Measurements from ENCODE around the gene ARHGAP28. TPM values are rescaled to one million over a fixed set of nuclear protein-coding genes. Genes with fewer than 3 reads are reported as not detected.
A peak's percentile ranks its signal among the peaks of the same experiment; 100 is the strongest.

ARHGAP28 gene
- polyA plus RNA-seq, 2 donors: 0.57 to 0.69 TPM

GRCh38 chr18:6782861-6783260 lies 53.3 kb downstream of the ARHGAP28 start:
- Histone ChIP-seq H3K36me3 (ENCODE audit: control insufficient read depth in 2 of 2, insufficient read depth in 2 of 2, low read length in 1 of 2) (no peaks in the 10 kb centered on the region), H3K4me3 (ENCODE audit: low read depth in 1 of 2, low read length in 2 of 2) (no peak overlapping the region), H3K27me3 (ENCODE audit: control insufficient read depth in 1 of 2, insufficient read depth in 2 of 2, low read length in 2 of 2) (no peaks in the 10 kb centered on the region), H3K27ac (ENCODE audit: low read depth in 2 of 2, low read length in 1 of 2) (peak overlapping the region in 1 of 2 donors; percentile 7), H3K4me1 (ENCODE audit: control insufficient read depth in 2 of 2, insufficient read depth in 2 of 2, low read length in 1 of 2) (peaks cover 0 to 6% of the 10 kb centered on the region in 2 donors), H3K9me3 (ENCODE audit: control insufficient read depth in 2 of 2, insufficient read depth in 1 of 2, low read depth in 1 of 2, low read length in 1 of 2) (no peaks in the 10 kb centered on the region)
- WGBS, 2 donors: 70 to 85% methylated on average over 1 of the region's 1 CpG

- H3K36me3 ChIP-seq (ENCODE audit: control insufficient read depth in 2 of 2, insufficient read depth in 2 of 2, low read length in 1 of 2): no peaks in the 10 kb centered on the region
- 83% methylated on average over 6 of the region's 6 CpGs for WGBS, 2 donors
- H3K4me1 ChIP-seq (ENCODE audit: control insufficient read depth in 2 of 2, insufficient read depth in 2 of 2, low read length in 1 of 2): peaks cover 0 to 6% of the 10 kb centered on the region in 2 donors
- no peak overlapping the region for H3K27ac ChIP-seq (ENCODE audit: low read depth in 2 of 2, low read length in 1 of 2)
- H3K4me3 ChIP-seq (ENCODE audit: low read depth in 1 of 2, low read length in 2 of 2): no peak overlapping the region
- no peaks in the 10 kb centered on the region for H3K27me3 ChIP-seq (ENCODE audit: control insufficient read depth in 1 of 2, insufficient read depth in 2 of 2, low read length in 2 of 2)
- H3K9me3 ChIP-seq (ENCODE audit: control insufficient read depth in 2 of 2, insufficient read depth in 1 of 2, low read depth in 1 of 2, low read length in 1 of 2): no peaks in the 10 kb centered on the region
Measured at GRCh38 chr18:6784046-6784445, 54.5 kb downstream of the ARHGAP28 start.

GRCh38 chr18:6785001-6785400 lies 55.5 kb downstream of the ARHGAP28 start:
- Histone ChIP-seq H3K4me3 (ENCODE audit: low read depth in 1 of 2, low read length in 2 of 2) (no peak overlapping the region), H3K4me1 (ENCODE audit: control insufficient read depth in 2 of 2, insufficient read depth in 2 of 2, low read length in 1 of 2) (peaks cover 0 to 6% of the 10 kb centered on the region in 2 donors), H3K27me3 (ENCODE audit: control insufficient read depth in 1 of 2, insufficient read depth in 2 of 2, low read length in 2 of 2) (no peaks in the 10 kb centered on the region), H3K9me3 (ENCODE audit: control insufficient read depth in 2 of 2, insufficient read depth in 1 of 2, low read depth in 1 of 2, low read length in 1 of 2) (no peaks in the 10 kb centered on the region), H3K36me3 (ENCODE audit: control insufficient read depth in 2 of 2, insufficient read depth in 2 of 2, low read length in 1 of 2) (no peaks in the 10 kb centered on the region), H3K27ac (ENCODE audit: low read depth in 2 of 2, low read length in 1 of 2) (no peak overlapping the region)
- 51 to 63% methylated on average over 2 of the region's 2 CpGs for WGBS, 2 donors

GRCh38 chr18:6785411-6785810 lies 55.9 kb downstream of the ARHGAP28 start:
- H3K27me3 ChIP-seq (ENCODE audit: control insufficient read depth in 1 of 2, insufficient read depth in 2 of 2, low read length in 2 of 2): no peaks in the 10 kb centered on the region
- WGBS, 2 donors: 81 to 86% methylated on average over 3 of the region's 3 CpGs
- no peaks in the 10 kb centered on the region for H3K36me3 ChIP-seq (ENCODE audit: control insufficient read depth in 2 of 2, insufficient read depth in 2 of 2, low read length in 1 of 2)

GRCh38 chr18:6792391-6792790 lies 62.9 kb downstream of the ARHGAP28 start:
- Histone ChIP-seq H3K9me3 (ENCODE audit: control insufficient read depth in 2 of 2, insufficient read depth in 1 of 2, low read depth in 1 of 2, low read length in 1 of 2) (no peaks in the 10 kb centered on the region), H3K4me3 (ENCODE audit: low read depth in 1 of 2, low read length in 2 of 2) (no peak overlapping the region), H3K27me3 (ENCODE audit: control insufficient read depth in 1 of 2, insufficient read depth in 2 of 2, low read length in 2 of 2) (no peaks in the 10 kb centered on the region), H3K36me3 (ENCODE audit: control insufficient read depth in 2 of 2, insufficient read depth in 2 of 2, low read length in 1 of 2) (no peaks in the 10 kb centered on the region), H3K4me1 (ENCODE audit: control insufficient read depth in 2 of 2, insufficient read depth in 2 of 2, low read length in 1 of 2) (no peaks in the 10 kb centered on the region), H3K27ac (ENCODE audit: low read depth in 2 of 2, low read length in 1 of 2) (no peak overlapping the region)
- 84 to 88% methylated on average over 5 of the region's 5 CpGs for WGBS, 2 donors

More at GRCh38 chr18:6785411-6785810, 55.9 kb downstream of the ARHGAP28 start:
- H3K9me3 ChIP-seq (ENCODE audit: control insufficient read depth in 2 of 2, insufficient read depth in 1 of 2, low read depth in 1 of 2, low read length in 1 of 2): no peaks in the 10 kb centered on the region
- no peak overlapping the region for H3K4me3 ChIP-seq (ENCODE audit: low read depth in 1 of 2, low read length in 2 of 2)
- no peak overlapping the region for H3K27ac ChIP-seq (ENCODE audit: low read depth in 2 of 2, low read length in 1 of 2)
- H3K4me1 ChIP-seq (ENCODE audit: control insufficient read depth in 2 of 2, insufficient read depth in 2 of 2, low read length in 1 of 2): peaks cover 0 to 6% of the 10 kb centered on the region in 2 donors

- 86 to 87% methylated on average over 5 of the region's 5 CpGs for WGBS, 2 donors
- no peaks in the 10 kb centered on the region for H3K4me1 ChIP-seq (ENCODE audit: control insufficient read depth in 2 of 2, insufficient read depth in 2 of 2, low read length in 1 of 2)
- H3K36me3 ChIP-seq (ENCODE audit: control insufficient read depth in 2 of 2, insufficient read depth in 2 of 2, low read length in 1 of 2): no peaks in the 10 kb centered on the region
- no peak overlapping the region for H3K4me3 ChIP-seq (ENCODE audit: low read depth in 1 of 2, low read length in 2 of 2)
- H3K9me3 ChIP-seq (ENCODE audit: control insufficient read depth in 2 of 2, insufficient read depth in 1 of 2, low read depth in 1 of 2, low read length in 1 of 2): no peaks in the 10 kb centered on the region
- no peak overlapping the region for H3K27ac ChIP-seq (ENCODE audit: low read depth in 2 of 2, low read length in 1 of 2)
- H3K27me3 ChIP-seq (ENCODE audit: control insufficient read depth in 1 of 2, insufficient read depth in 2 of 2, low read length in 2 of 2): no peaks in the 10 kb centered on the region
Measured at GRCh38 chr18:6793455-6793854, 63.9 kb downstream of the ARHGAP28 start.

GRCh38 chr18:6793986-6794385 lies 64.5 kb downstream of the ARHGAP28 start:
- H3K36me3 ChIP-seq (ENCODE audit: control insufficient read depth in 2 of 2, insufficient read depth in 2 of 2, low read length in 1 of 2): no peaks in the 10 kb centered on the region
- no peaks in the 10 kb centered on the region for H3K9me3 ChIP-seq (ENCODE audit: control insufficient read depth in 2 of 2, insufficient read depth in 1 of 2, low read depth in 1 of 2, low read length in 1 of 2)

GRCh38 chr18:6795307-6795706 lies 65.8 kb downstream of the ARHGAP28 start:
- no peaks in the 10 kb centered on the region for H3K4me1 ChIP-seq (ENCODE audit: control insufficient read depth in 2 of 2, insufficient read depth in 2 of 2, low read length in 1 of 2)
- H3K27ac ChIP-seq (ENCODE audit: low read depth in 2 of 2, low read length in 1 of 2): no peak overlapping the region
- H3K27me3 ChIP-seq (ENCODE audit: control insufficient read depth in 1 of 2, insufficient read depth in 2 of 2, low read length in 2 of 2): no peaks in the 10 kb centered on the region

More at GRCh38 chr18:6793986-6794385, 64.5 kb downstream of the ARHGAP28 start:
- no peaks in the 10 kb centered on the region for H3K27me3 ChIP-seq (ENCODE audit: control insufficient read depth in 1 of 2, insufficient read depth in 2 of 2, low read length in 2 of 2)
- no peaks in the 10 kb centered on the region for H3K4me1 ChIP-seq (ENCODE audit: control insufficient read depth in 2 of 2, insufficient read depth in 2 of 2, low read length in 1 of 2)
- no peak overlapping the region for H3K4me3 ChIP-seq (ENCODE audit: low read depth in 1 of 2, low read length in 2 of 2)
- 85 to 89% methylated on average over 2 of the region's 2 CpGs for WGBS, 2 donors
- H3K27ac ChIP-seq (ENCODE audit: low read depth in 2 of 2, low read length in 1 of 2): no peak overlapping the region

GRCh38 chr18:6796511-6796910 lies 67.0 kb downstream of the ARHGAP28 start:
- Histone ChIP-seq H3K27ac (ENCODE audit: low read depth in 2 of 2, low read length in 1 of 2) (no peak overlapping the region), H3K4me1 (ENCODE audit: control insufficient read depth in 2 of 2, insufficient read depth in 2 of 2, low read length in 1 of 2) (no peaks in the 10 kb centered on the region), H3K9me3 (ENCODE audit: control insufficient read depth in 2 of 2, insufficient read depth in 1 of 2, low read depth in 1 of 2, low read length in 1 of 2) (no peaks in the 10 kb centered on the region), H3K27me3 (ENCODE audit: control insufficient read depth in 1 of 2, insufficient read depth in 2 of 2, low read length in 2 of 2) (no peaks in the 10 kb centered on the region), H3K36me3 (ENCODE audit: control insufficient read depth in 2 of 2, insufficient read depth in 2 of 2, low read length in 1 of 2) (no peaks in the 10 kb centered on the region), H3K4me3 (ENCODE audit: low read depth in 1 of 2, low read length in 2 of 2) (no peak overlapping the region)
- WGBS, 2 donors: 88 to 89% methylated on average over 3 of the region's 3 CpGs

More at GRCh38 chr18:6795307-6795706, 65.8 kb downstream of the ARHGAP28 start:
- Histone ChIP-seq H3K36me3 (ENCODE audit: control insufficient read depth in 2 of 2, insufficient read depth in 2 of 2, low read length in 1 of 2) (no peaks in the 10 kb centered on the region), H3K9me3 (ENCODE audit: control insufficient read depth in 2 of 2, insufficient read depth in 1 of 2, low read depth in 1 of 2, low read length in 1 of 2) (no peaks in the 10 kb centered on the region), H3K4me3 (ENCODE audit: low read depth in 1 of 2, low read length in 2 of 2) (no peak overlapping the region)
- 73 to 74% methylated on average over 4 of the region's 4 CpGs for WGBS, 2 donors

- H3K9me3 ChIP-seq (ENCODE audit: control insufficient read depth in 2 of 2, insufficient read depth in 1 of 2, low read depth in 1 of 2, low read length in 1 of 2): no peaks in the 10 kb centered on the region
- 81 to 92% methylated on average over 5 of the region's 5 CpGs for WGBS, 2 donors
- no peak overlapping the region for H3K4me3 ChIP-seq (ENCODE audit: low read depth in 1 of 2, low read length in 2 of 2)
- no peak overlapping the region for H3K27ac ChIP-seq (ENCODE audit: low read depth in 2 of 2, low read length in 1 of 2)
- no peaks in the 10 kb centered on the region for H3K36me3 ChIP-seq (ENCODE audit: control insufficient read depth in 2 of 2, insufficient read depth in 2 of 2, low read length in 1 of 2)
- H3K27me3 ChIP-seq (ENCODE audit: control insufficient read depth in 1 of 2, insufficient read depth in 2 of 2, low read length in 2 of 2): no peaks in the 10 kb centered on the region
- H3K4me1 ChIP-seq (ENCODE audit: control insufficient read depth in 2 of 2, insufficient read depth in 2 of 2, low read length in 1 of 2): no peaks in the 10 kb centered on the region
Measured at GRCh38 chr18:6797171-6797570, 67.7 kb downstream of the ARHGAP28 start.

Measured in esophagus (tissue), 2 donors.